Duodenal mucosa (tissue), 2 donors: ENCODE results near the gene PRMT5.

ENCODE experiments used
- H3K27ac ChIP-seq: one replicate; pipeline ENCODE4 v1.7.0; 2013; ENCODE audit warnings: low read depth, low read length
- H3K27me3 ChIP-seq, 2 donors: one replicate each; pipeline ENCODE4 v1.7.0; 2013; ENCODE audit warnings: low read length in 2 of 2, control low read depth in 1 of 2; ENCODE audit not compliant: insufficient read depth in 2 of 2, control insufficient read depth in 1 of 2
- H3K36me3 ChIP-seq, 2 donors: one replicate each; pipeline ENCODE4 v1.7.0; 2013; ENCODE audit warnings: low read length in 2 of 2, control low read depth in 1 of 2; ENCODE audit not compliant: insufficient read depth in 2 of 2, control insufficient read depth in 1 of 2
- H3K4me1 ChIP-seq, 2 donors: one replicate each; pipeline ENCODE4 v1.7.0; 2013; ENCODE audit warnings: low read length in 2 of 2, control low read depth in 1 of 2; ENCODE audit not compliant: insufficient read depth in 2 of 2, control insufficient read depth in 1 of 2
- H3K4me3 ChIP-seq, 2 donors: one replicate each; pipeline ENCODE4 v1.7.0; 2013; ENCODE audit warnings: low read length in 2 of 2, low read depth in 1 of 2
- H3K9ac ChIP-seq, 2 donors: one replicate each; pipeline ENCODE4 v1.7.0; 2013; ENCODE audit warnings: low read length in 2 of 2, low read depth in 1 of 2
- H3K9me3 ChIP-seq, 2 donors: one replicate each; pipeline ENCODE4 v1.7.0; 2013; ENCODE audit warnings: low read length in 2 of 2, control low read depth in 1 of 2; ENCODE audit not compliant: control insufficient read depth in 1 of 2

The PRMT5 gene

GRCh38 chr14:22929961-22930364, 787 bp upstream of the PRMT5 start:
- H3K36me3 ChIP-seq = peaks cover 0 to 3% of the 10 kb centered on the region in 2 donors
- H3K27ac ChIP-seq = peak overlapping the region; percentile 48
- no peaks in the 10 kb centered on the region for H3K27me3 ChIP-seq
- no peaks in the 10 kb centered on the region for H3K9me3 ChIP-seq
- peak overlapping the region; percentile 55 to 67 for H3K9ac ChIP-seq
- peak overlapping the region; percentile 85 to 96 for H3K4me3 ChIP-seq
- peaks cover 12 to 21% of the 10 kb centered on the region in 2 donors for H3K4me1 ChIP-seq

GRCh38 chr14:22928237-22929103, 706 bp downstream of the PRMT5 start:
- peaks cover 6 to 17% of the 10 kb centered on the region in 2 donors for H3K36me3 ChIP-seq
- H3K4me1 ChIP-seq = peaks cover 12 to 21% of the 10 kb centered on the region in 2 donors
- H3K4me3 ChIP-seq = peak overlapping the region; percentile 85 to 96

GRCh38 chr14:22926316-22926715, 2.9 kb downstream of the PRMT5 start:
- Histone ChIP-seq H3K4me3 (no peak overlapping the region), H3K9me3 (no peaks in the 10 kb centered on the region), H3K36me3 (peaks cover 10 to 34% of the 10 kb centered on the region in 2 donors), H3K27me3 (no peaks in the 10 kb centered on the region), H3K27ac (no peak overlapping the region), H3K9ac (no peak overlapping the region), H3K4me1 (peaks cover 17 to 21% of the 10 kb centered on the region in 2 donors)

More at GRCh38 chr14:22928237-22929103, 706 bp downstream of the PRMT5 start:
- no peaks in the 10 kb centered on the region for H3K27me3 ChIP-seq
- no peaks in the 10 kb centered on the region for H3K9me3 ChIP-seq
- peak overlapping the region; percentile 91 to 97 for H3K9ac ChIP-seq
- H3K27ac ChIP-seq = peak overlapping the region; percentile 82

- Histone ChIP-seq H3K36me3 (peaks cover 18 to 42% of the 10 kb centered on the region in 2 donors), H3K9me3 (no peaks in the 10 kb centered on the region), H3K4me3 (no peak overlapping the region), H3K4me1 (peaks cover 17 to 21% of the 10 kb centered on the region in 2 donors), H3K27me3 (no peaks in the 10 kb centered on the region), H3K27ac (no peak overlapping the region), H3K9ac (no peak overlapping the region)
Observed at GRCh38 chr14:22925513-22925912, 3.7 kb downstream of the PRMT5 start.

- Histone ChIP-seq H3K4me3 (no peak overlapping the region), H3K9ac (no peak overlapping the region), H3K9me3 (no peaks in the 10 kb centered on the region), H3K36me3 (peaks cover 19 to 46% of the 10 kb centered on the region in 2 donors), H3K4me1 (peaks cover 21 to 24% of the 10 kb centered on the region in 2 donors), H3K27me3 (no peaks in the 10 kb centered on the region), H3K27ac (no peak overlapping the region)
Observed at GRCh38 chr14:22923746-22924145, 5.4 kb downstream of the PRMT5 start.

GRCh38 chr14:22922294-22922693, 6.9 kb downstream of the PRMT5 start:
- peaks cover 15 to 19% of the 10 kb centered on the region in 2 donors for H3K4me1 ChIP-seq
- H3K27me3 ChIP-seq = no peaks in the 10 kb centered on the region
- no peaks in the 10 kb centered on the region for H3K9me3 ChIP-seq
- no peak overlapping the region for H3K4me3 ChIP-seq
- H3K27ac ChIP-seq = no peak overlapping the region
- H3K9ac ChIP-seq = no peak overlapping the region
- H3K36me3 ChIP-seq = peaks cover 19 to 46% of the 10 kb centered on the region in 2 donors

GRCh38 chr14:22920697-22921096, 8.5 kb downstream of the PRMT5 start:
- Histone ChIP-seq H3K9me3 (no peaks in the 10 kb centered on the region), H3K36me3 (peaks cover 19 to 42% of the 10 kb centered on the region in 2 donors), H3K4me3 (no peak overlapping the region), H3K4me1 (peaks cover 16% of the 10 kb centered on the region in 2 donors), H3K27ac (no peak overlapping the region), H3K27me3 (no peaks in the 10 kb centered on the region), H3K9ac (no peak overlapping the region)

GRCh38 chr14:22919601-22919921, 9.6 kb downstream of the PRMT5 start:
- Histone ChIP-seq H3K27me3 (no peaks in the 10 kb centered on the region), H3K4me3 (peak overlapping the region; percentile 72 to 78), H3K9me3 (no peaks in the 10 kb centered on the region), H3K27ac (peak overlapping the region; percentile 74), H3K9ac (peak overlapping the region; percentile 70 to 86), H3K36me3 (peaks cover 17 to 39% of the 10 kb centered on the region in 2 donors), H3K4me1 (peaks cover 16% of the 10 kb centered on the region in 2 donors)

GRCh38 chr14:22918804-22919600, 10.2 kb downstream of the PRMT5 start, which contains the start of gene RBM23:
Gene RBM23, minus strand, starts transcription at chr14:22919149.
- peaks cover 13 to 33% of the 10 kb centered on the region in 2 donors for H3K36me3 ChIP-seq
- H3K4me3 ChIP-seq = peak within 1 kb of the TSS; percentile 98 to 99
- no peaks in the 10 kb centered on the region for H3K9me3 ChIP-seq
- H3K27ac ChIP-seq = peak within 1 kb of the TSS; percentile 95
- no peaks in the 10 kb centered on the region for H3K27me3 ChIP-seq
- peak within 1 kb of the TSS; percentile 97 to 100 for H3K9ac ChIP-seq
- peaks cover 16% of the 10 kb centered on the region in 2 donors for H3K4me1 ChIP-seq
